NCI-H82 (cell line): ENCODE results near the gene WSCD2.
A peak's percentile ranks its signal among the peaks of the same experiment; 100 is the strongest.

ENCODE experiments used
- DNase-seq: peaks from one replicate; lab custom pipeline; 2025; lab: John Stamatoyannopoulos, UW

WSCD2 gene

DNA sequence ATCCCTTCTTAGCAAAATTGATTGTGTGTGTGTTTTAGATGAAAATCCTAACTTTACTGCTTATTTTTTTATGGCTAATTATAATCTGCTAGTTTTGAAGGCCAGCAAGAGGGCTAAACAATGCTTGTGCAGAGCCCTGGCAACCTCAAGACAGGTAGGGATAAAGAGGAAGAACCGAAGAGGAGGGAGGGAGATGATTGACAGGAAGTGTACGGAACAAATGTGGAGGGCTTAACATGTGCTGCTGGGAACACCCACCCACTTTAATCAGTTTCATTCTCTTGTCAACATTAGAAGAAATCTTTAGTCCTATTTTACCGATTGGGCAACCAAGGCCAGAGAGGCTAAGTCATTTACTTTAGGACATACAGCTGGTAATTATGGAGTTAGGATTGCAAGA, 1.4 kb upstream of the WSCD2 start:
- peak; percentile 21 for DNase-seq

DNA sequence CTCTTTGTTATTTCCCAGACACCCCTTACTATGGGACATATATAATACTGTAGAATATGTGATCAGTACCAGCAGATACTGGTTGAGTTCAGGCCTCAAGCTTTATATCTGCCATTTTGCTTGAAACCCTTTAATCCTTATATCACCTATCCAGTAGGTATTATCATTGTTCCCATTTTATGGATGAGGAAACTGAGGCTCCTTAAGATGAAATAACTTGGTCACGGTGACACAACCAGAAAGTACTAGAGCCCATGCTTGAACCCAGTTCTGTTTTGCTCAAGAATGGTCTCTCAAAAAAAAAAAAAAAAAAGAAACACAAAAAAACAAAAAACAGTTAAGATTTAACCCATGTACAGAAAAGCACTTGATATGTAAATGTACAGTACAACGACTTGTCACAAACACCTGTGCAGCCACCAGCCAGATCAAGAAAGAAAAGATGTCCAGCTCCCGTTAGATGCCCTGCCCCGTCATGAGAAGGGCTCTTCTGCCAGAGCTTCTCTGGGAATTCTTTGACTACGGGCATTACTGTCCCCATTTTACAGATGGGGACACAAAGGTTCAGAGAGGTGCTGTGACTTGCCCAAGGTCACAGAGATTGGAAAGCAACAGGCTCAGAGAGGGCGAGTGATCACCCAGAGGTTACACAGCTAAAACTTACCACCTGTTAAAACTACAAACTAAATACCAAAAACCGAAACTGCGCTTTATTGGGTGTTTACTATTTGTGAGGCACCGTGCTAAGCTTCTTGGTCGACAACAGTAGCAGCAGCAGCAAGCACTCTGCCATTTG, 669 bp upstream of the WSCD2 start:
- no peak for DNase-seq

- no peak for DNase-seq
Observed at GRCh38 chr12:108131035-108131434, 1.9 kb downstream of the WSCD2 start.

DNA sequence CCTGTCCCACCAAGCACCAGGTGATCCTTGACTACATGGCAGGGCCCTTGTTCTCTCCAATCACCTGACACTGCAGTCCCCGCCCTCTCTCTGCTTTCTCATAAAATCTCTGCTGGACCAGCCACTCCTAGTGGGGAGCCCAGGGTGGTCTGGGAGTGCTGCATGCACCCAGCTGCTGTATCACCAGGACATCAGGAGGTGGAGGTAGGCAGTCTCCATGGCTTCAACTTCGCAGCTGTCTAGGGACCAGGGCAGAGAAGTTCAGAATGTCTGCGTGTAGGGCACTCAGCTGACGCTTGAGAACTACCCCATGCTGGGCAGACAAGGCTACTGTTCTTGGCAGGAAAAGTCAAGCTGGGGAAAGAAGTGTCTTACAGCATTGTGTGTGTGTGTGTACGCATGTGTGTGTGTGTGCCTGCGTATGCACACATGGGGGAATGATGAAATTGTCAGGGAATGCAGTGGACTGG, 2.6 kb downstream of the WSCD2 start:
- no peak for DNase-seq

- no peak for DNase-seq
Observed at GRCh38 chr12:108133482-108133881, 4.4 kb downstream of the WSCD2 start.

GRCh38 chr12:108134744-108135143, 5.7 kb downstream of the WSCD2 start:
- no peak for DNase-seq

DNA sequence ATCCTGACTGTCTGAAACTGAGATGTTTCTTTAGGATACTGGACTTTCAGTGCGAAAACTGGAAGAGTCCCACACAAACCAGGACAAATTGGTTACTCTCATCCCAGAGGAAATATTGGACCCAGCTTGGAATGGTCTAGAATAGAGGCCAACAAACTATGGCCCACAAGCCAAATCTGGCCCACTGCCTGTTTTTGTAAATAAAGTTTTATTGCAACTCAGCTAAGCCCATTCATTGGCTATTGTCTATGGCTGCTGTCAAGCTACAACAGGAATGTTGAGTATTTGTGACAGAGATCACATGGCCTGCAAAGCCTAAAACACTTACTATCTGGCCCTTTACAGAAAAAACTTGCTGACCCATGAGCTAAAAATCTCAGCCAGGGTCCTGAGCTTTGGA, 6.5 kb downstream of the WSCD2 start:
- no peak for DNase-seq

GRCh38 chr12:108136697-108137096, 7.6 kb downstream of the WSCD2 start:
- no peak for DNase-seq

- no peak for DNase-seq
Observed at GRCh38 chr12:108139454-108139853, 10.4 kb downstream of the WSCD2 start.

GRCh38 chr12:108140501-108140900, 11.4 kb downstream of the WSCD2 start:
- DNase-seq: no peak

DNA sequence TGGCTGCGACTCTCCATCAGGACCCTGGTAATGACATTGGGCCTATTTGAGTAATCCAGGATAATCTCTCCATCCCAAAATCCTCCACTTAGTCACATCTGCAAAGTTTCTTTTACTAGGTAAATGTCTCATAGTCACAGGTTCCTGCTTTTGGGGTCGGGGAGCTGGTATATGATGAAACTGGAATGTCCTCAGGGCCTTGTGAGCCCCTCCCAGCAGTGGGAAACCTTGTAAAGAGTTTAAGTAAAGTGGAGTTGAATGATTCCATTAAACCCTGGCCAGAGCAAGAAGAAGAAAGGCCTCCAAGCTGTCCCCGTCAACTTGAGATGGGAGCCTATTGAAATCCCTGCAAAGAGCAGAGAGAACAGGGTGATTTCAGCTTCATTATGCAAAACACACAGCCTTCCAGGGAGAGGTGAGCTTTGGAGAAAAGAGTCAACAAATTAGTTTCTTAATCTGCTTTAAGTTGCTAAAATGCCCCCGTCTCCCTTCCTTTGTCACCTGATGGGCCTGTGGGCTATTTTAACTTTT, 12.6 kb downstream of the WSCD2 start:
- peak; percentile 66 for DNase-seq

GRCh38 chr12:108143144-108143543, 14.1 kb downstream of the WSCD2 start:
- no peak for DNase-seq

DNA sequence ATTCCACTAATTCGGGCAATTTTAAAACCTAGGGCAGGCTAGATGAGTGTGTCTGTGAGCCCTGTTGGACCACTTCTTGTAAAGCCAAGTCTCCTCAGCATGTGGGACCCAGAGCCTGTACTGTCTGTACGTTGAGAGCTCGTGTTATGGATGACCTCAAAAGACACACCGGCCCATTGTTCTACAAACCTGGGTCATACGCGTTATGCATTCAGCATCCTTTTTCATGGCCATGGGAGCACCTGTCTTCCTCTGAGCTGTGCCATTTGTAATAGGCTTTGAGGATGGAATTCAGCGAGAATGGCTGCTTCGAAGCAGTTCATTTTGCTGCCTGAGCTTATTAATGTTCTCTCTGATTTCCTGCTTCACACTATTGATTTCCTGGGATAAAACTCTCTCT, 15.0 kb downstream of the WSCD2 start:
- no peak for DNase-seq

GRCh38 chr12:108145011-108145410, 15.9 kb downstream of the WSCD2 start:
- DNase-seq: no peak

GRCh38 chr12:108146035-108146893, 17.2 kb downstream of the WSCD2 start:
- no peak for DNase-seq

- no peak for DNase-seq
Observed at GRCh38 chr12:108147279-108147678, 18.2 kb downstream of the WSCD2 start.

- DNase-seq: no peak
Observed at GRCh38 chr12:108148521-108149074, 19.5 kb downstream of the WSCD2 start.

GRCh38 chr12:108150436-108150835, 21.3 kb downstream of the WSCD2 start:
- no peak for DNase-seq

- no peak for DNase-seq
Observed at GRCh38 chr12:108151533-108152169, 22.6 kb downstream of the WSCD2 start.

GRCh38 chr12:108152170-108152538, 23.1 kb downstream of the WSCD2 start:
- no peak for DNase-seq

- no peak for DNase-seq
Observed at GRCh38 chr12:108156717-108157116, 27.6 kb downstream of the WSCD2 start.

DNA sequence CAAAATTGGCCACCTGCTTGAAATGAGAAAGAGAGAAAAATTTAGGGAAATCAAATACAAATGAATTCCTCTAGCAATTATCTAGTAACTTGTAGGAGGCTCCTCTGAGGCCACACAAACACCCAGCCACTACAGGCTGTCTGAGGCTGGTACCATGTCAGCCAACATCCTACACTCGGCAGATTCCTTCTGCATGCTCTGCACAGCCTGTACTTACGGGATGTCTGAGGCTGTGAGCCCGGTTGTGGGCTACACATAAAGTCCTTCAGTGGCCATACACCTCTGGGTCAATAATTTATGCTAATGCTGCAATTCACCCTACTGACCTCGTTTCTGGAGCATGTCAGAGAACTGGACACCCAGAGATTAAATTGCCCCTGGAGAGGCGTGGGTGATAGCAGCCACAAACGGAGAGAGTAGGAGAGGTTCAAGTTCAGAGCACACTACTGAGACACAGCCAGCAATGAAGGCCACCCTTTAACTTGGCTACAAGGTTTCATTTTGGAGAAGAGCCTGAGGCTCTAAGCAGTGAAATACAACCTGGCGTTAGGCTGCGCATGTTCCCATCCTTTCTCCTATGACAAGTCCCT, 28.9 kb downstream of the WSCD2 start:
- no peak for DNase-seq
